H9 (cell line): Measurements from ENCODE around the gene GAD1. TPM values are rescaled to one million over a fixed set of nuclear protein-coding genes. Genes with fewer than 3 reads are reported as not detected.

Experiments
- DNase-seq: peaks from one replicate; pipeline ENCODE4 v3.0.0-alpha.2; 2017
- H2AFZ ChIP-seq: one replicate; pipeline ENCODE4 v1.6.1; 2013; ENCODE audit warnings: mild to moderate bottlenecking, low read length, control low read depth, moderate library complexity
- H2AK5ac ChIP-seq: 2 replicates; pipeline ENCODE4 v1.6.1; 2013; ENCODE audit warnings: low read length, control low read depth, mixed read lengths; ENCODE audit not compliant: insufficient read length
- H2BK120ac ChIP-seq: one replicate; pipeline ENCODE4 v1.6.1; 2013; ENCODE audit warnings: low read depth, mild to moderate bottlenecking, low read length, control low read depth, inconsistent platforms; ENCODE audit not compliant: poor library complexity, severe bottlenecking
- H2BK12ac ChIP-seq: 2 replicates; pipeline ENCODE4 v1.6.1; 2013; ENCODE audit warnings: low read length, control low read depth, mixed read lengths, low read depth; ENCODE audit not compliant: insufficient read length
- H2BK15ac ChIP-seq: 2 replicates; pipeline ENCODE4 v1.6.1; 2013; ENCODE audit warnings: low read depth, low read length, control low read depth
- H2BK20ac ChIP-seq: one replicate; pipeline ENCODE4 v1.6.1; 2013; ENCODE audit warnings: low read depth, mild to moderate bottlenecking, low read length, control low read depth, inconsistent platforms; ENCODE audit not compliant: poor library complexity, severe bottlenecking
- H2BK5ac ChIP-seq: 2 replicates; pipeline ENCODE4 v1.6.1; 2013; ENCODE audit warnings: low read length, control low read depth, mixed read lengths; ENCODE audit not compliant: insufficient read length
- H3K14ac ChIP-seq: 2 replicates; pipeline ENCODE4 v1.6.1; 2013; ENCODE audit warnings: low read length, control low read depth; ENCODE audit not compliant: insufficient read depth
- H3K18ac ChIP-seq: 2 replicates; pipeline ENCODE4 v1.6.1; 2013; ENCODE audit warnings: low read depth, mild to moderate bottlenecking, mixed read lengths, low read length, control low read depth; ENCODE audit not compliant: insufficient read length
- H3K23ac ChIP-seq: 2 replicates; pipeline ENCODE4 v1.6.1; 2013; ENCODE audit warnings: low read length, control low read depth, mixed read lengths, low read depth; ENCODE audit not compliant: insufficient read length
- H3K23me2 ChIP-seq: 2 replicates; pipeline ENCODE4 v1.6.1; 2013; ENCODE audit warnings: low read depth, mild to moderate bottlenecking, mixed read lengths, low read length, control low read depth; ENCODE audit not compliant: insufficient read length, poor library complexity, severe bottlenecking
- H3K27ac ChIP-seq: 2 replicates; pipeline ENCODE4 v1.5.1; 2013; ENCODE audit warnings: low read length, control low read depth, mixed read lengths, low read depth; ENCODE audit not compliant: insufficient read length
- H3K27me3 ChIP-seq: 2 replicates; pipeline ENCODE4 v1.6.1; 2013; ENCODE audit warnings: low read length, control low read depth, inconsistent platforms; ENCODE audit not compliant: insufficient read depth
- H3K4ac ChIP-seq: 2 replicates; pipeline ENCODE4 v1.6.1; 2013; ENCODE audit warnings: low read depth, mild to moderate bottlenecking, control low read depth, inconsistent platforms, low read length, moderate library complexity
- H3K4me1 ChIP-seq: 2 replicates; pipeline ENCODE4 v1.6.1; 2013; ENCODE audit warnings: low read length, control low read depth, inconsistent platforms; ENCODE audit not compliant: insufficient read depth
- H3K4me2 ChIP-seq: 2 replicates; pipeline ENCODE4 v1.6.1; 2013; ENCODE audit warnings: low read length, control low read depth, mixed read lengths; ENCODE audit not compliant: insufficient read length, insufficient read depth
- H3K56ac ChIP-seq: 2 replicates; pipeline ENCODE4 v1.6.1; 2013; ENCODE audit warnings: low read depth, mild to moderate bottlenecking, mixed read lengths, low read length, control low read depth; ENCODE audit not compliant: insufficient read length
- H3K79me1 ChIP-seq: 2 replicates; pipeline ENCODE4 v1.6.1; 2013; ENCODE audit warnings: low read depth, mild to moderate bottlenecking, moderate library complexity, low read length, control low read depth, inconsistent platforms; ENCODE audit not compliant: insufficient read depth, poor library complexity, severe bottlenecking
- H3K79me2 ChIP-seq: 2 replicates; pipeline ENCODE4 v1.6.1; 2013; ENCODE audit warnings: low read length, control low read depth, inconsistent platforms; ENCODE audit not compliant: insufficient read depth
- H3K9ac ChIP-seq: 2 replicates; pipeline ENCODE4 v1.6.1; 2013; ENCODE audit warnings: low read length, control low read depth, mixed read lengths; ENCODE audit not compliant: insufficient read length; ENCODE audit errors: extremely low read depth
- H3K9me3 ChIP-seq: one replicate; pipeline ENCODE4 v1.6.1; 2013; ENCODE audit warnings: low read depth, low read length, inconsistent platforms; ENCODE audit not compliant: control insufficient read depth
- H3T11ph ChIP-seq: one replicate; pipeline ENCODE4 v1.6.1; 2013; ENCODE audit warnings: mild to moderate bottlenecking, low read length, control low read depth, inconsistent platforms
- H4K20me1 ChIP-seq: one replicate; pipeline ENCODE4 v1.6.1; 2013; ENCODE audit not compliant: control insufficient read depth, insufficient read length, insufficient read depth
- H4K5ac ChIP-seq: 2 replicates; pipeline ENCODE4 v1.6.1; 2013; ENCODE audit warnings: low read depth, mild to moderate bottlenecking, mixed read lengths, low read length, control low read depth; ENCODE audit not compliant: insufficient read length
- H4K8ac ChIP-seq: replicated peaks from 2 replicates; pipeline ENCODE4 v1.6.1; 2013; ENCODE audit warnings: low read length, control low read depth, mixed read lengths, low read depth; ENCODE audit not compliant: insufficient read length
- H4K91ac ChIP-seq: 2 replicates; pipeline ENCODE4 v1.6.1; 2013; ENCODE audit warnings: low read depth, mild to moderate bottlenecking, moderate library complexity, mixed read lengths, low read length, control low read depth; ENCODE audit not compliant: insufficient read length
- H3K27ac Mint-ChIP-seq, 3 experiments: 2 replicates in 2 of 3; 3 replicates in 1 of 3; pipeline ENCODE4 v1.8.0; 2020 to 2021; ENCODE audit warnings: mixed read lengths in 3 of 3, mild to moderate bottlenecking in 1 of 3, moderate library complexity in 1 of 3
- H3K27me3 Mint-ChIP-seq: 2 replicates; pipeline ENCODE4 v1.8.0; 2021; ENCODE audit warnings: low read depth, mild to moderate bottlenecking, moderate library complexity, mixed read lengths
- H3K36me3 Mint-ChIP-seq, 3 experiments: 2 replicates in 2 of 3; 3 replicates in 1 of 3; pipeline ENCODE4 v1.8.0; 2020 to 2021; ENCODE audit warnings: low read depth in 3 of 3, mixed read lengths in 3 of 3; ENCODE audit not compliant: insufficient read depth in 1 of 3
- H3K4me1 Mint-ChIP-seq, 2 experiments: 2 replicates each; pipeline ENCODE4 v1.8.0; 2020; ENCODE audit warnings: mixed read lengths in 2 of 2
- H3K4me3 Mint-ChIP-seq, 2 experiments: 2 replicates in 1 of 2; 3 replicates in 1 of 2; pipeline ENCODE4 v1.8.0; 2020 to 2021; ENCODE audit warnings: mild to moderate bottlenecking in 2 of 2, mixed read lengths in 2 of 2, moderate library complexity in 1 of 2
- H3K9me3 Mint-ChIP-seq, 2 experiments: 2 replicates in 1 of 2; 3 replicates in 1 of 2; pipeline ENCODE4 v1.8.0; 2020; ENCODE audit warnings: mild to moderate bottlenecking in 2 of 2, mixed read lengths in 2 of 2, moderate library complexity in 1 of 2
- WGBS: extraction: QIAGEN DNeasy Blood & Tissue Kit; methylation state at CpG from one replicate; pipeline ENCODE4 v1.1.7; 2013; ENCODE audit warnings: missing lambda C conversion rate, low lambda C conversion rate, mixed read lengths; ENCODE audit not compliant: insufficient read length; ENCODE audit errors: extremely low coverage; 5-methylcytosine and 5-hydroxymethylcytosine counted together
- total RNA-seq: library from RNA; stranded (reverse); gene quantifications from 2 replicates; pipeline ENCODE4 v1.2.1, GENCODE V29; 2021
- TF ChIP-seq, protein P1 (sequence below): fragments of 200-600 bp; sonication (generic); conservative IDR thresholded peaks from 3 replicates; pipeline ENCODE4 v1.8.0; 2021; ENCODE audit warnings: antibody characterized with exemption, mild to moderate bottlenecking

GAD1 gene
- total RNA-seq, 1 experiment from 2014 or later: 1.8 TPM

DNA sequence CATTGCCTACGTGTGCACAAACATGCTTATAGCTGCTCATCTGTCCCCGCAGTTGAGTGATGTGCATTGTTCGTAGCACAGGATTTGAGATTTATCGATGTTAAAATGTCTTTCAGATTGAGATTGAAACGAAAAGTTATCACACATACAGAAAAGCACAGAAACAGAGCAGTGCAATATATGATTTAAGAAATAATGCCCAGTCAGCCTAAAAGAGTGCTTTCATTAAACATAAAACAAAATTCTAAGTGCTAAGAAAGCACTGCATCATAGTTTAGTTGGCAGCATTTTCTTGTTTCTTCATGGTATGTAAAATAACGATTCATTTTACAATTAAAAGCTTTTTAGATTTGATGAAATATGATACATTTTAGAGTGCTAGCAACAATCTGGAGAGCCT, 80.4 kb downstream of the GAD1 start:
- H3K27ac ChIP-seq: no peak overlapping the region
- no peak overlapping the region for H2BK5ac ChIP-seq
- no peaks in the 10 kb centered on the region for H3K23me2 ChIP-seq
- Mint-ChIP-seq H3K4me1 (no peaks in the 10 kb centered on the region), H3K27me3 (no peaks in the 10 kb centered on the region), H3K9me3 (no peaks in the 10 kb centered on the region), H3K36me3 (no peaks in the 10 kb centered on the region), H3K27ac (no peak overlapping the region), H3K4me3 (no peak overlapping the region)
- H3K4me2 ChIP-seq: no peak overlapping the region
- no peak overlapping the region for H2BK15ac ChIP-seq
- H3K4me1 ChIP-seq: no peaks in the 10 kb centered on the region
- H4K5ac ChIP-seq: no peak overlapping the region
- H2AK5ac ChIP-seq: no peak overlapping the region
- H3K27me3 ChIP-seq: no peaks in the 10 kb centered on the region
- H2AFZ ChIP-seq: no peak overlapping the region
- no peak overlapping the region for H3K23ac ChIP-seq
- TF ChIP-seq, protein P1, sequence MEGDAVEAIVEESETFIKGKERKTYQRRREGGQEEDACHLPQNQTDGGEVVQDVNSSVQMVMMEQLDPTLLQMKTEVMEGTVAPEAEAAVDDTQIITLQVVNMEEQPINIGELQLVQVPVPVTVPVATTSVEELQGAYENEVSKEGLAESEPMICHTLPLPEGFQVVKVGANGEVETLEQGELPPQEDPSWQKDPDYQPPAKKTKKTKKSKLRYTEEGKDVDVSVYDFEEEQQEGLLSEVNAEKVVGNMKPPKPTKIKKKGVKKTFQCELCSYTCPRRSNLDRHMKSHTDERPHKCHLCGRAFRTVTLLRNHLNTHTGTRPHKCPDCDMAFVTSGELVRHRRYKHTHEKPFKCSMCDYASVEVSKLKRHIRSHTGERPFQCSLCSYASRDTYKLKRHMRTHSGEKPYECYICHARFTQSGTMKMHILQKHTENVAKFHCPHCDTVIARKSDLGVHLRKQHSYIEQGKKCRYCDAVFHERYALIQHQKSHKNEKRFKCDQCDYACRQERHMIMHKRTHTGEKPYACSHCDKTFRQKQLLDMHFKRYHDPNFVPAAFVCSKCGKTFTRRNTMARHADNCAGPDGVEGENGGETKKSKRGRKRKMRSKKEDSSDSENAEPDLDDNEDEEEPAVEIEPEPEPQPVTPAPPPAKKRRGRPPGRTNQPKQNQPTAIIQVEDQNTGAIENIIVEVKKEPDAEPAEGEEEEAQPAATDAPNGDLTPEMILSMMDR: no peak
- no peak overlapping the region for H3T11ph ChIP-seq
- H3K56ac ChIP-seq: no peak overlapping the region
- H2BK12ac ChIP-seq: no peak overlapping the region
- no peak overlapping the region for H4K8ac ChIP-seq
- H3K9ac ChIP-seq: no peak overlapping the region
- no peak for DNase-seq
- H2BK20ac ChIP-seq: no peak overlapping the region
- no peak overlapping the region for H3K18ac ChIP-seq
- no peaks in the 10 kb centered on the region for H3K9me3 ChIP-seq
- H3K79me1 ChIP-seq: no peaks in the 10 kb centered on the region
- H3K4ac ChIP-seq: no peak overlapping the region
- no peak overlapping the region for H3K14ac ChIP-seq
- no peak overlapping the region for H4K91ac ChIP-seq
- H2BK120ac ChIP-seq: no peak overlapping the region
- WGBS: no CpG with 5 or more reads among the region's 6 CpGs
- no peaks in the 10 kb centered on the region for H4K20me1 ChIP-seq
- H3K79me2 ChIP-seq: no peaks in the 10 kb centered on the region
